UCSD-AML1 (cell line): ENCODE data around the gene PSAPL1.

Experiments
- DNase-seq: peaks from one replicate; lab custom pipeline; 2025; ENCODE audit not compliant: unreplicated experiment; lab: John Stamatoyannopoulos, UW

The PSAPL1 gene

GRCh38 chr4:7383266-7383665 is 51.5 kb downstream of the PSAPL1 start:
- DNase-seq = no peak

DNA sequence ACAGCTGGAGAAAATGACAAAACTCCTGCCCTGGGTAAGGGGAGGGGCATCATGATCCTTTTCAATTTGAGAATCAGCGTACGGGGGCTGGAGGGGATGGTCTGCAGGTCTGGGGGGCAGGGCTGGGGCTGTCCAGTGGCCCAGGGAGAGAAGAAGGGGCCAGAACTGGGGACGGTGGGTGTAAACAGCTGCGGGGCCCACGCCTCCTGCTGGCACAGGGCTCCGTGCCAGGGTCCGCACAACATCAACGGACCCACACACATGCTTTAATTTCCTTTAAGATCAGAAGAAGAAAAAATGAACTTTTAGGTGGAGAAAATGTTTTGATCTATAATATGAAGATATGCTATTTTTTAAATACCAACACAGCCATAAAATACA is 52.1 kb downstream of the PSAPL1 start:
- DNase-seq = no peak

DNA sequence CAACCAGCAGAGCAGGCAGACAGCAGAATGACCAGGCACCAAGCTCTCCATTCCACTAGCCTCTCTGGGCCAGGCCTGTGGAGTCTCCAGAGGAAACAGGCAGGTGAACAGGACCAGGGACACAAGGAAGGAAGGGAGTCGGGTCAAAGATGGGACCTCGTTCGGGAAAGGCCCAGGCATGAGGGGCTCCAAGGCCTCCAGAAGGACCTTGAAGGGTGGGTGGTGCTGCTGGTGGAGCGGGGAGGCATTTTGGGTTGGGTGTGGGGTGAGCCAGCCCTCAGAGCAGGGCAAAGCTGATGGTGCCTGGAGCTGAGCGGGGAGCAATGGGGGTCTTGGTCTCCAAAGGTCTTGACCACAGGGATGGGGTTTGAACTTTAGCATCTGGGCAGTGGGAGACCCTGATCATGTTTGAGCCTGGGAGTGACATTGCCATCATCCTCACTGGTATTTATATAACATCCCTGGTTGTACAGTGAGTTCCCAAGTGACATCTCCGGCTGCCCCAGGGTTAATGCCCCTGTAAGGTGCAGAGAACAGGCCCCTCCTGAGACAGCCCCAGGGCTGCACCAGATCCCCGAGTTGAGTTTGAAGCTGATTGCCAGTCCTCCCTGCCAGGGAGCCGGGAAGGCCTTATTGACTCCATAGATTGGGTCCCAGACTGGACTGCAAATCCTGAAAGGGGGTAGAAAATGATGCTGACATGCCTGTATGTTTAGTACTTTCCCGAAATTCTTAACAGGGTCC is 52.7 kb downstream of the PSAPL1 start:
- no peak for DNase-seq

DNA sequence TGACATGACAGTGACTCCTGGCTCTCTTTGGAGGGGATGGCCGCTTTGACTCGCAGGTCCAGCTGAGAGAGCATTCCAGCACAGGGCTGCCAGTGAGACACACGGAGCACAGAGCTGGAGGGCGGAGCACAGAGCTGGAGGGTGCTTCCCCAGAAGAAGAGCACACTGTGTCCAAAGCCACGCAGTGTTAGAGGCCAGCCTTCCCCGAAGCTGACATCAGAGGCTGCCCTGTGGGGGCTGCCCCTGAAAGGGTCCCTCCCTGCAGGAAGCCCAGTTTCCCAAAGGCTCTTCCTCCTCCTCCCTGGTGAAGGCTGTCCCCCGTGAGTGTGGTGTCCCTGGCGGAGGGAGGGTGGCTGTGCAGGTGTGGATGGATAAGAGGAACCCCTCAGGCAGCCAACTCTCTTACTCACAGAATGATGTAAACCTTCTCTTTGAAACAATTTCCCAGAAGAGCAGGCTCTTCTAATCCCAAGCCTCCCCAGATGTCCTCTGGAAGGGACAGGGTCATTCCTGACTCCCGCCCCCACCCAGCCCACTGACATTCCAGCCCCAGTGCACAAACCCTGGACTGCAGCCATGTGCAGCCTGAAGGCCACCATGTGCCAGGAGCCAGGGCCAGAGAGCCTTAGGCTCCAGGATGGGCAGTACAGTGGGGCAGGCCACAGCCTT is 53.4 kb downstream of the PSAPL1 start:
- no peak for DNase-seq
